ENCODE results near the gene KRT24.

GRCh38 chr17:40699371-40699770 is 4.2 kb downstream of the KRT24 start:
- TF ChIP-seq CTCF (IDR thresholded peaks at IDR 0.05) (no peak), POLR2A (IDR thresholded peaks at IDR 0.05) (no peak)
